ENCODE results near the gene DOCK3.
"Not testable (repeated sequence)": the region's sequence is repeated elsewhere in the genome, so short reads cannot be mapped to it uniquely, and the experiment has no call there.

Gene DOCK3

GRCh38 chr3:51002495-51002894 is 327.8 kb downstream of the DOCK3 start:
- DNase-seq: no peak

DNA sequence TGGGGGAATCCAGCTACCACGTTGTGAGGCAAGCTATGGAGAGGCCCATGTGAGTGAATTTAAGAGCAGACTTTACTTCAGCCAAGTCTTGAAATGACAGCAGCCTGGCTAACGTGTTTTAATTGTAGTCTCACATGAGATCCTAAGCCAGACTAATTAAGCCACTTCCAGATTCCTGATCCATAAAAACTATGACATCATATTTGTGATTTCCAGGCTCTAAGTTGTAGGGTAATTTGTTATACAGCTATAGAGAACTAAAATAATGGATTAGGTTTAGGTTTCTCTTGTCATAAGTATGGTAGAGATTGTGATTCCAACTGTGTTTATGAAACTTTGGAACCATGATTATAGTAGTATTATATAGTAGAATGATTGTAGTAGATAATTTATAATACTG is 329.5 kb downstream of the DOCK3 start:
- DNase-seq: no peak

DNA sequence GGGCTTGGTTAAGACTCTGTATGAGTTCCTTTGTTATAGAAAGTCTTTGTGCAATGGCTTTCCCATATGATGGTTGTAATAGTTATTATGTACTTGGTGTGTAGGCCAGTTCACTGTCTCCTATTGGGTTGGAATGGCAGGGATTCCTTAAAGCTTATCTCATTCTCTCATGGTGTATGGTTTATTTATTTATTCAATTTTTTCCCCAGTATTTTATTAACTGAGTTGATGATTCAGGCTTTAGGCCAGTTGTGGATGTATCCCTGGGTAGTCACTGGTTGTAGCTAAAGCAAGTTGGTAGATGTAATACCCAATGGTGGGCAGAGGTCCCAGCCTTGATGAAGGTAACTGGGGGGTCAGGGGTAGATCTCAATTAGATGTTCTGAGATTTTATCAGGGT is 349.4 kb downstream of the DOCK3 start:
- DNase-seq: no peak

DNA sequence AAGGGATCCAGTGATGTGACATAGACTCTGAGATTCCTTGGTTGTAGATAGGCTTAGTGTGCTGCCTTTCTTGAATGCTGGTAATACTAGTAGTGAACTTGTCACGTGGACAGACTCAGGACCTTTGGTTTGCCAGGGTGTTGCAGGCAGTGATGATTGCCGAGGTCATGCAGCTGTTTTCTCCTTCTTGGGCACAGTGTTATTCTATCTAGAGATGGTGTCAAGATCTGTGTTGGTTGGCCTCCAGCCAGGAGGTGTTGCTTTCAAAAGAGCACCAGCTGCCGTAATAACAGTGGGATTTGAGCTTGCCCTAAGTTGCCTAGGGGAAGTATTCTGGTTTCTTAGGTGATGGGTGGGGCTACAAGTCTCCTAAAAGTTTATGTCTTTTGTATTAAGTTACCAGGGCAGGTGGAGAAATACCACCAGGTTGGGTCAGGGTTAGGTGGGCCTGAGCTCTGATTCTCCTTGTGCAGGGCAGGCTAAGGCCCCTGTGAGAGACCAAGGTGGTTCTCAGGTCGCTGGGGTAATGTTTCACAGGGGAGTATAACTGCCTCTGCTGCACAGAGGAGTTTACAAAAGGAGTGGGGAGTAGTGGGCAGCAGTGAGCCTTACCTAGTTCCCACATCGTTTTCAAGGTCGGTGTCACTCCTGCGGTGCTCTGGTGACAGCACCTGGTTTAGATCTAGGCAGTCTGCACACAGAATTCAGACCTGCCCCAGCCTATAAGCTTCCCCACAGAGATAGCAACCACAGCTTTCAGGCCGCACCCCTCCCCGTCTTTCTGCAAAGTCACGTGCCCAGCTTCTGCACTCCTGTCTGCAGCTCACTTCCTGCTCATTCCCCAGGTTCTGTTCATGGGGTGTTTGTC is 350.3 kb downstream of the DOCK3 start:
- peak; percentile 66 for DNase-seq

GRCh38 chr3:51031666-51032065 is 356.9 kb downstream of the DOCK3 start:
- no peak for DNase-seq

DNA sequence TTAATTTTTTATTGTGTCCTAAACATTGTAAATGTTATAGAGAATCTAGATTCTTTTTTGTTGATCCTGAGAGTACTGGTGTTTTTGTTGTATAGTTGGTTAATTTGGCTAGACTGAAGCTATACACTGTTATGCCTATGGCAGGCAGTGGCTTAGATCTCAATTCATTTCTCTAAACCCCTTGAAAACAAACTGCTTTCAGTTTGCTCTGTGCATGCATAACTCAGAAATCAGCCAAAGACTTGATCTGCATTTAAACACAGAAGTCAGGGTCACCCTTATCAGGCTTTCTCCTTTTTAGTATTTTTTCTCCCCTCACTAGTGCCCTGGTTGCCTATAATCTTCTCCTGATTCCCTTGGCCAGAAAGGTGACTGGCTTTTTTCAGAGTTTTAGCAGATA is 360.9 kb downstream of the DOCK3 start:
- DNase-seq: no peak

DNA sequence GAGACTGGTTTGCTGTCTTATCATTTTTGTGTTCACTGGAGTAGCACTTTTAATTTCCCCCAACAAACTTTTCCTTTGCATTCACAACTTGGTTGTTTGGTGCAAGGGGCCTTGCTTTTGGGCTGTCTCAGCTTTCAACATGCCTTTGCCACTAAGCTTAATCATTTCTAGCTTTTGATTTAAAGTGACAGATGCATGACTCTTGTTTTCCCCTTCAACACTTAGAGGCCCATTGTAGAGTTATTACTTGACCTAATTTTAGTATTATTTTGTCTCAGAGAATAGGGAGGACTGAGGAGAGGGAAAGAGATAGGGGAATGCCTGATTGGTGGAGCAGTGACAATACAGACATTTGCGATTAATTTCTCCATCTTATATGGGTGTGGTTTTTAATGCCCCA is 370.3 kb downstream of the DOCK3 start:
- no peak for DNase-seq

GRCh38 chr3:51052562-51052961 is 377.8 kb downstream of the DOCK3 start:
- no peak for DNase-seq

GRCh38 chr3:51057121-51057520 is 382.4 kb downstream of the DOCK3 start:
- no peak for DNase-seq

GRCh38 chr3:51063053-51063452 is 388.3 kb downstream of the DOCK3 start:
- DNase-seq: no peak

DNA sequence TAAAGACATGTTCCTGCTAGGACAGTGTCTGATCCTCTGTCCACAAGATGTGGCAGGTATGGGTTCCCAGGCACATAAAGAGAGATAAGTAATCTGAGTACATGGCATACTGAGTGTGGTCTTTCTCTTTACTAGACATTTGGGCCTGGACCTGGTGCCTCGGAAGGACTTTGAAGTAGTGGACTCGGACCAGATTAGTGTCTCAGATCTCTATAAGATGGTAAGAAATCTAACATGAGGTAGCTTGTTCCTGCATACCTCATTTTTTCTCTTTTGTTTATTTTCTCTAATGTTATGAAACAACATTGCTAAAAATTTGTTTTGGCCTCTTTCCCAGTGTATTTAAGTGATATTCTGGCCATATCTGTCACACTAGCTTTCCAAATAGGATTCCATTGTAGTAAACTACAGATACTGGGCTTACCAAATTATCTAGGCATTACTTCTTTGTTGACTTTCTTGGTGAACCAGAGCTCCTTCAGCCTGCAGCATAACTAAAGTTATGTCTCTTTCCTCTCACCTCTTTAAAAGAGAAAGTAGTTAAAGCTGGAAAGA is 400.6 kb downstream of the DOCK3 start:
- no peak for DNase-seq

GRCh38 chr3:51082363-51082762 is 407.6 kb downstream of the DOCK3 start:
- no peak for DNase-seq

- DNase-seq: no peak
Measured at GRCh38 chr3:51083490-51083889, 408.8 kb downstream of the DOCK3 start.

DNA sequence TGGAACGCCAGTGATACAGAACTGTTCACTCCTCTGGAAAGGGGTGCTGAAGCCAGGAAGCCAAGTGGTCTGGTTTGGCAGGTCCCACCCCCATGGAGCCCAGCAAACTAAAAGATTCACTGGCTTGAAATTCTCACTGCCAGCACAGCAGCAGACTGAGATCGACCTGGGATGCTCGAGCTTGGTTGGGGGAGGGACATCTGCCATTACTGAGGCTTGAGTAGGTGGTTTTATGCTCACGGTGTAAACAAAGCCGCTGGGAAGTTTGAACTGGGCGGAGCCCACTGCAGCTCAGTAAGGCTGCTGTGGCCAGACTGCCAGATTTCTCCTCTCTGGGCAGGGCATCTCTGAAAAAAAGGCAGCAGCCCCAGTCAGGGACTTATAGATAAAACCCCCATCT is 417.4 kb downstream of the DOCK3 start:
- not testable (repeated sequence) for DNase-seq

DNA sequence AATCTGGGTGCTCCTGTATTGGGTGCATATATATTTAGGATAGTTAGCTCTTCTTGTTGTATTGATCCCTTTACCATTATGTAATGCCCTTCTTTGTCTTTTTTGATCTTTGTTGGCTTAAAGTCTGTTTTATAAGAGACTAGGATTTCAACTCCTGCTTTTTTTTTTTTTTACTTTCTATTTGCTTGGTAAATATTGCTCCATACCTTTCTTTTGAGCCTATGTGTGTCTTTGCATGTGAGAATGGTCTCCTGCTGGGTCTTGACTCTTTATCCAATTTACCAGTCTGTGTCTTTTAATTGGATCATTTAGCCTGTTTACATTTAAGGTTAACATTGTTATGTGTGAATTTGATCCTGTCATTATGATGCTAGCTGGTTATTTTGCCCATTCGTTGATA is 420.1 kb downstream of the DOCK3 start:
- DNase-seq: not testable (repeated sequence)

GRCh38 chr3:51099794-51100535 is 425.2 kb downstream of the DOCK3 start:
- DNase-seq: no peak

- DNase-seq: no peak
Measured at GRCh38 chr3:51100536-51100851, 425.8 kb downstream of the DOCK3 start.

GRCh38 chr3:51102396-51102795 is 427.7 kb downstream of the DOCK3 start:
- no peak for DNase-seq

DNA sequence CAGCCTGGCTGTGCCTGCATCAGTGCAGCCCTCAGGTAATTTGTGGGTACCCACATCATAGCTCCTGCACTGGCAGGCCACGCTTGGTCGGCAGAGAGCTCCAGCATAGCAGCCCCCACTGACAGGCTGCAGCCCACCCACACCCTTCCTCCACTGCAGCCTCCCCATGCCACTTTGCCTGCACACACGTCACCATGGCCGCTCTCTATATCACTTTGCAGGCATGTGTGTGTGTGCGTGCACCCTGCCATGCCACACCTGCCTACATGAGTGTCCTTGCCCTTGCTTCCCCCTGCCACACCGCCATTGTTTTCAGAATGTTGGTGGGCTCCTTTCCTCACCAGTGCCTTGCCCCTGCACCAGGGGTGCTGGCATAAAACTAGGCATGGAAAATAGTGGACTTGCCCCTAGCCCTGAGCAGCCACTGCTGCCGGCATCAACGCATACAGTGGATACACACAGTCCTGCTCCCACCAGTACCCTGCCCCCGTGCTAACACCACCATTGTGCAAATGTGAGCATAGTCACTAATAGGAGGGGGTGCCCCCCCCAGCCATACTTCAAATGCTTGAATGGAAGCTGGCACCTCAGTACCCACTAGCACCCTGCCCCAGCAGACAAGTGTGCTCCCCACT is 431.6 kb downstream of the DOCK3 start:
- DNase-seq: no peak

GRCh38 chr3:51110586-51110985 is 435.9 kb downstream of the DOCK3 start:
- DNase-seq: no peak

GRCh38 chr3:51122944-51123343 is 448.2 kb downstream of the DOCK3 start:
- no peak for DNase-seq

DNA sequence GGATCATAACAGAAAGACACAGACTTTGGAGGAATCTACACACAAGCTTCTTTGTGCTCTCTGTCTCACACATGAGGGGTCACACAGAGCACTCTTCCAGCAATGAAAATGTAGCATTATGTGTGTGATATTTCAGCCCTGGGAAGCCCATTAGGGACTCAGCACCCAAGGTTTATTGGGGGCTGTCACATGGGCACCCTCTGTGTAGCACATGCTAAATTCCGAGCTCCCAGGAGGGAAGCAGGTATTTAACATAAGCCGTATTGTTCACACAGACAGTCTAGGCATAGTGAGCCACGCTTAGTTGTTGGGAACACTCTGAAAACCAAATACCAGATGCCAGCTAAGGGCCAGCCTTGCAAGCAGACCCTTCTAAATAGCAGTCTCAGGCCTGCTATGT is 448.8 kb downstream of the DOCK3 start:
- no peak for DNase-seq

GRCh38 chr3:51131607-51132006 is 456.9 kb downstream of the DOCK3 start:
- not testable (repeated sequence) for DNase-seq

DNA sequence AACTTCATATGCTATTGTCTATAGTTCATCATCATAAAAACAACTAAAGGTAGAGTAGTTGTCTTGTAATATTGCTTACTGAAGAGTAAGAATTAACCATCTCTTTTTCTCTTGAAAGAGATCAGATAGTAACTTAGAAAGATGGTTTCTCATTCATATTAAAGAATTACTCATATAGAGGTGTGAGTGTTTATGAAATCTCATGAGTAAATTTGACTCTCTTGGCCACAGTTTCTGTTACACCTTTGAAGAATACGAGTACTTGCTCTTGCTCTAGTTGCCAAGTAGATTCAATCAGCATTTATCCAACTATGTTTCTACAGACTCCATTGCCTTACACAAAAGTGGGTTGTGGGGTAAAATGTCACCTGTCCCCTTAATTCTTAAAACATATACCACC is 463.0 kb downstream of the DOCK3 start:
- DNase-seq: no peak

Measured in activated T-cell treated with anti-CD3 and anti-CD28 coated beads, Interleukin-2, amount 50 U/mL, for 1 hour (primary cell).